GM10266 (cell line): ENCODE results near the gene NKG7.

Experiments
- DNase-seq: peaks from one replicate; pipeline ENCODE4 v3.0.0; 2012; ENCODE audit errors: extremely low spot score
- CTCF ChIP-seq: IDR thresholded peaks from 2 replicates; pipeline ENCODE4 v1.5.1; 2012; ENCODE audit warnings: mild to moderate bottlenecking, low read depth; ENCODE audit not compliant: control insufficient read depth, insufficient read depth; ENCODE audit errors: missing control alignments

The NKG7 gene

GRCh38 chr19:51371186-51371690, 1.2 kb downstream of the NKG7 start:
- DNase-seq: no peak
- no peak for TF ChIP-seq CTCF

GRCh38 chr19:51370230-51370629, 2.2 kb downstream of the NKG7 start:
- DNase-seq: no peak
- no peak for TF ChIP-seq CTCF

GRCh38 chr19:51368366-51369282, 3.8 kb downstream of the NKG7 start, which contains the start of gene CLDND2:
Gene CLDND2 (minus strand): TSS chr19:51369003. CDS start chr19:51368577, 426 bp downstream.
- TF ChIP-seq CTCF: no peak
- DNase-seq: no peak

GRCh38 chr19:51367565-51368365, 4.7 kb downstream of the NKG7 start:
- peak; percentile 97 for DNase-seq
- no peak for TF ChIP-seq CTCF

- TF ChIP-seq CTCF: no peak
- no peak for DNase-seq
Observed at GRCh38 chr19:51367255-51367564, 5.2 kb downstream of the NKG7 start.

- TF ChIP-seq CTCF: no peak
- peak; percentile 94 for DNase-seq
Observed at GRCh38 chr19:51366389-51367254, 5.8 kb downstream of the NKG7 start.
